ENCODE measurements around the gene DNAH9. TPM values are rescaled to one million over a fixed set of nuclear protein-coding genes. Genes with fewer than 3 reads are reported as not detected.

DNAH9 gene
- total and polyA plus RNA-seq, 2 donors (not counting 1 experiment from before 2014, with no cell fraction given) = not detected

DNA sequence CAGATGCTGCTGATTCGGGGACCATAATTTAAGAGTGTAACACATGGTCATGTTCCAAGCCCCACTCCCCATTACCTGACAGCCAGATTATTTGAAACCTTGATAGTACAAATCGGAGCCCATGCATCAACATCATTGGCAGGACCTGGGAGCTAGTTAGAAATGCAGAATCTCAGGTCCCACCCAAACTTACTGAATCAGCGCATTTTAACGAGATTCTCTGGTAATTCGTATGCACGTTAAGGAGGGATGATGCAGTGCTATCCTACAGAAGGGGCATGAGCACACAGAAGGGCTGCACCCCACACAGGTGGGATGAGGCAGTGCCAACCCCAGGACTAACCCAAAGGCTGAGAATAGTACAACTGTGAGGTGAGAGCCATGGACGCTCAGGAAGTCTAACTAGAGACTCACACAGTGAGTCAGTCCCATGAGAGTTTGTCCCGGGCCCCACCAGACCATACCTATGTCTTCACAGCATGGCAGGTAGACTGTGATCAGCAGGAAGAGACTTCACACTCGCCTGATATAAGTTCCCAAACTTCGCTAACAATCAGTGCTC, 334.1 kb downstream of the DNAH9 start:
- intact Hi-C loops (cut with micrococcal nuclease) = no loop called here
- ATAC-seq (ENCODE audit: low read depth) = no peak
- H3K27me3 Mint-ChIP-seq = peaks cover 9% of the 10 kb centered on the region

More for the DNA sequence above, 334.1 kb downstream of the DNAH9 start:
- Mint-ChIP-seq H3K27ac (no peak overlapping the region), H3K4me1 (no peaks in the 10 kb centered on the region), H3K9me3 (ENCODE audit: insufficient read depth) (no peaks in the 10 kb centered on the region), H3K4me3 (no peak overlapping the region)
- no peak for DNase-seq
- H3K4me3 ChIP-seq (ENCODE audit: control extremely low read depth in 1 of 5, extremely low read depth in 1 of 5, insufficient read depth in 1 of 5, low read depth in 2 of 5, low read length in 4 of 5) = no peak overlapping the region
- no peaks in the 10 kb centered on the region for H3K79me2 ChIP-seq (ENCODE audit: control insufficient read depth, insufficient read depth, low read length)
- no peaks in the 10 kb centered on the region for H3K36me3 ChIP-seq (replicated peaks in 1 of 2; ENCODE audit: control extremely low read depth in 1 of 2, control insufficient read depth in 1 of 2, extremely low read depth in 1 of 2, insufficient read depth in 2 of 2, low read length in 1 of 2)
- no peaks in the 10 kb centered on the region for H4K20me1 ChIP-seq (ENCODE audit: control insufficient read depth, insufficient read depth, low read length, poor library complexity, severe bottlenecking)
- H3K4me1 ChIP-seq (ENCODE audit: control insufficient read depth in 2 of 2, insufficient read depth in 2 of 2, low read length in 2 of 2) = no peaks in the 10 kb centered on the region
- 91% methylated on average over 9 of the region's 10 CpGs for WGBS (ENCODE audit: insufficient coverage)
- ChIA-PET POLR2A (no interaction called here), CTCF (no interaction called here)
- H3K27me3 ChIP-seq (replicated peaks in 1 of 4; ENCODE audit: control extremely low read depth in 1 of 4, control insufficient read depth in 3 of 4, insufficient read depth in 4 of 4, low read length in 3 of 4) = peaks cover 0 to 3% (median 0%) of the 10 kb centered on the region in 4 experiments
- H3K4me2 ChIP-seq (replicated peaks; ENCODE audit: low read depth, low read length, poor library complexity, severe bottlenecking) = no peak overlapping the region
- TF ChIP-seq EZH2 (IDR thresholded peaks at IDR 0.05; ENCODE audit: borderline replicate concordance, insufficient read depth, low read depth, low read length, poor library complexity, severe bottlenecking) = no peak
- TF ChIP-seq CTCF (IDR thresholded peaks at IDR 0.05) = no peak
- no peak overlapping the region for H3K27ac ChIP-seq (ENCODE audit: low read length in 2 of 2)
- no peak overlapping the region for H3K9ac ChIP-seq (ENCODE audit: low read length)
- H3K9me3 ChIP-seq (ENCODE audit: control extremely low read depth in 1 of 3, control insufficient read depth in 2 of 3, insufficient read depth in 1 of 3, low read length in 2 of 3) = no peaks in the 10 kb centered on the region
- H2AFZ ChIP-seq (ENCODE audit: insufficient read depth, low read depth, low read length, poor library complexity, severe bottlenecking) = no peak overlapping the region
